SK-N-SH (cell line): ENCODE data around the gene USP17L15. TPM values are rescaled to one million over a fixed set of nuclear protein-coding genes. Genes with fewer than 3 reads are reported as not detected.
"Not testable (repeated sequence)": the region's sequence is repeated elsewhere in the genome, so short reads cannot be mapped to it uniquely, and the experiment has no call there.

ENCODE experiments used
- CTCF ChIA-PET: fragments of 300-600, 350-600 bp; formaldehyde crosslinking; extraction: SDS; loops from one replicate; lab custom pipeline; 2021; lab: Yijun Ruan, JAX
- POLR2A ChIA-PET: fragments of 350-600 bp; sonication (Branson Sonifier 250); formaldehyde crosslinking; extraction: SDS; loops from one replicate; lab custom pipeline; 2020; ENCODE audit warnings: antibody characterized with exemption, inconsistent platforms; lab: Yijun Ruan, JAX
- DNase-seq: peaks from one replicate; pipeline ENCODE4 v3.0.0; 2012
- H2AFZ ChIP-seq: fragments of 200-600 bp; sonication (generic); 2 replicates; pipeline ENCODE4 v1.8.1; 2016; ENCODE audit warnings: antibody characterized with exemption, mild to moderate bottlenecking, low read depth
- H3F3A ChIP-seq: fragments of 200-600 bp; sonication (generic); replicated peaks from 2 replicates; pipeline ENCODE3; 2016; ENCODE audit warnings: antibody characterized with exemption, mild to moderate bottlenecking; ENCODE audit not compliant: insufficient read depth
- H3K27ac ChIP-seq, 2 experiments: fragments of 200-500 bp in 1 of 2; fragments of 200-600 bp in 1 of 2; sonication (Bioruptor generic) in 1 of 2; sonication (generic), shearing (Covaris generic) in 1 of 2; 2 replicates each; pipeline versions ENCODE4 v1.5.1 to v1.6.1; 2014 to 2016; ENCODE audit warnings: low read depth in 2 of 2, inconsistent platforms in 1 of 2, low read length in 1 of 2, mild to moderate bottlenecking in 1 of 2, mixed read lengths in 1 of 2
- H3K27me3 ChIP-seq: fragments of 200-600 bp; sonication (generic), shearing (Covaris generic); 2 replicates; pipeline ENCODE4 v1.6.1; 2016; ENCODE audit warnings: mixed run types; ENCODE audit not compliant: insufficient read depth
- H3K36me3 ChIP-seq, 2 experiments: fragments of 200-500 bp in 1 of 2; fragments of 200-600 bp in 1 of 2; sonication (Bioruptor generic) in 1 of 2; sonication (generic) in 1 of 2; replicated peaks in 1 of 2; 2 replicates each; pipeline versions ENCODE3 to v1.5.1; 2014 to 2016; ENCODE audit warnings: low read length in 1 of 2, mild to moderate bottlenecking in 1 of 2; ENCODE audit not compliant: insufficient read depth in 2 of 2, control insufficient read depth in 1 of 2
- H3K4me1 ChIP-seq, 2 experiments: fragments of 200-500 bp in 1 of 2; fragments of 200-600 bp in 1 of 2; sonication (Bioruptor generic) in 1 of 2; sonication (generic), shearing (Covaris generic) in 1 of 2; 2 replicates each; pipeline versions ENCODE4 v1.5.1 to v1.6.1; 2014 to 2016; ENCODE audit warnings: low read depth in 1 of 2, low read length in 1 of 2, mixed run types in 1 of 2; ENCODE audit not compliant: insufficient read depth in 2 of 2, control insufficient read depth in 1 of 2
- H3K4me2 ChIP-seq: fragments of 200-600 bp; sonication (generic), shearing (Covaris generic); 2 replicates; pipeline ENCODE4 v1.6.1; 2017; ENCODE audit warnings: mixed run types
- H3K4me3 ChIP-seq, 2 experiments: fragments of 200-500 bp in 1 of 2; fragments of 200-600 bp in 1 of 2; sonication (Bioruptor generic) in 1 of 2; sonication (generic), shearing (Covaris generic) in 1 of 2; 2 replicates each; pipeline versions ENCODE4 v1.5.1 to v1.8.1; 2014 to 2016; ENCODE audit warnings: low read depth in 2 of 2, inconsistent platforms in 1 of 2, low read length in 1 of 2, mild to moderate bottlenecking in 1 of 2, mixed read lengths in 1 of 2, moderate library complexity in 1 of 2
- H3K79me2 ChIP-seq: fragments of 200-600 bp; sonication (generic); 2 replicates; pipeline ENCODE4 v1.8.1; 2017; ENCODE audit warnings: mild to moderate bottlenecking; ENCODE audit not compliant: insufficient read depth
- H3K9ac ChIP-seq: fragments of 200-600 bp; sonication (generic); 2 replicates; pipeline ENCODE4 v1.6.1; 2017; ENCODE audit warnings: mixed run types
- H3K9me2 ChIP-seq: fragments of 200-600 bp; sonication (generic); 2 replicates; pipeline ENCODE4 v1.6.1; 2017; ENCODE audit warnings: mixed run types
- H3K9me3 ChIP-seq: fragments of 200-600 bp; sonication (generic); 2 replicates; pipeline ENCODE4 v1.6.1; 2017; ENCODE audit warnings: mixed run types, mild to moderate bottlenecking, moderate library complexity
- H4K20me1 ChIP-seq: fragments of 200-600 bp; sonication (generic); 2 replicates; pipeline ENCODE4 v1.6.1; 2017; ENCODE audit warnings: mild to moderate bottlenecking, mixed run types; ENCODE audit not compliant: insufficient read depth
- WGBS: methylation state at CpG from one replicate; pipeline ENCODE4 v1.1.6; 2017; ENCODE audit warnings: low lambda C conversion rate; 5-methylcytosine and 5-hydroxymethylcytosine counted together
- polyA plus RNA-seq, 3 experiments: library from polyadenylated mRNA; depleted of rRNA; stranded (reverse); fragments of >200 nt; gene quantifications; 2 replicates each; pipeline ENCODE4 v1.2.3, GENCODE V29; 2012

The USP17L15 gene
- polyA plus RNA-seq (2012; rRNA removed): not detected in 2 replicates
- polyA plus RNA-seq (2012; cell fraction: cytosol; rRNA removed): not detected in 2 replicates
- polyA plus RNA-seq (2012; cell fraction: nucleus; rRNA removed): not detected in 2 replicates

- POLR2A ChIA-PET, H3K79me2 ChIP-seq, H3K36me3 ChIP-seq, H2AFZ ChIP-seq, H3K9ac ChIP-seq, H3K9me3 ChIP-seq, H3K27me3 ChIP-seq, CTCF ChIA-PET, H3K4me1 ChIP-seq, H4K20me1 ChIP-seq, H3K4me2 ChIP-seq, H3K9me2 ChIP-seq, H3K4me3 ChIP-seq, DNase-seq, H3F3A ChIP-seq, H3K27ac ChIP-seq: not testable (repeated sequence)
- no CpG with 5 or more reads among the region's 15 CpGs for WGBS
Measured at GRCh38 chr4:9234085-9234484, at the start of gene USP17L15. Gene USP17L15, plus strand, starts transcription at chr4:9234385. Its CDS starts 0 bp downstream, at chr4:9234385.

- DNase-seq, POLR2A ChIA-PET, H3F3A ChIP-seq, H3K4me2 ChIP-seq, H3K4me1 ChIP-seq, H3K9ac ChIP-seq, CTCF ChIA-PET, H3K36me3 ChIP-seq, H3K9me3 ChIP-seq, H3K27ac ChIP-seq, H4K20me1 ChIP-seq, H3K9me2 ChIP-seq, H3K4me3 ChIP-seq, H3K27me3 ChIP-seq, H3K79me2 ChIP-seq, H2AFZ ChIP-seq: not testable (repeated sequence)
- 13% methylated on average over 4 of the region's 13 CpGs for WGBS
Measured at GRCh38 chr4:9210357-9210756, 23.8 kb upstream of the USP17L15 start, which contains the start of gene USP17L10. Gene USP17L10, plus strand, starts transcription at chr4:9210657. Its CDS starts 0 bp downstream, at chr4:9210657.

- POLR2A ChIA-PET, H3K27ac ChIP-seq, H3K9ac ChIP-seq, CTCF ChIA-PET, H3K9me3 ChIP-seq, H3K36me3 ChIP-seq, H4K20me1 ChIP-seq, H3K9me2 ChIP-seq, DNase-seq, H3K4me2 ChIP-seq, H3K79me2 ChIP-seq, H2AFZ ChIP-seq, H3F3A ChIP-seq, H3K27me3 ChIP-seq, H3K4me1 ChIP-seq, H3K4me3 ChIP-seq: not testable (repeated sequence)
- WGBS: 28% methylated on average over 13 of the region's 14 CpGs
Measured at GRCh38 chr4:9214701-9215100, 19.5 kb upstream of the USP17L15 start.

GRCh38 chr4:9215105-9215504, 19.1 kb upstream of the USP17L15 start, which contains the start of gene USP17L11:
Gene USP17L11, plus strand, starts transcription at chr4:9215405. Its CDS starts 0 bp downstream, at chr4:9215405.
- H2AFZ ChIP-seq, H3K27me3 ChIP-seq, H3K9ac ChIP-seq, H3K4me2 ChIP-seq, H4K20me1 ChIP-seq, H3F3A ChIP-seq, H3K27ac ChIP-seq, H3K4me3 ChIP-seq, DNase-seq, H3K4me1 ChIP-seq, H3K9me3 ChIP-seq, POLR2A ChIA-PET, H3K79me2 ChIP-seq, CTCF ChIA-PET, H3K9me2 ChIP-seq, H3K36me3 ChIP-seq: not testable (repeated sequence)
- WGBS: no CpG with 5 or more reads among the region's 14 CpGs

- H3K9ac ChIP-seq, DNase-seq, H3K4me3 ChIP-seq, H3K9me3 ChIP-seq, CTCF ChIA-PET, H4K20me1 ChIP-seq, H3K36me3 ChIP-seq, H3K4me2 ChIP-seq, H3K9me2 ChIP-seq, H3K79me2 ChIP-seq, POLR2A ChIA-PET, H3F3A ChIP-seq, H3K4me1 ChIP-seq, H3K27ac ChIP-seq, H3K27me3 ChIP-seq, H2AFZ ChIP-seq: not testable (repeated sequence)
- WGBS: no CpG with 5 or more reads among the region's 13 CpGs
Measured at GRCh38 chr4:9219852-9220251, 14.3 kb upstream of the USP17L15 start, which contains the start of gene USP17L12. Gene USP17L12, plus strand, starts transcription at chr4:9220152. Its CDS starts 0 bp downstream, at chr4:9220152.

GRCh38 chr4:9224596-9224995, 9.6 kb upstream of the USP17L15 start, which contains the start of gene USP17L13:
Gene USP17L13, plus strand, starts transcription at chr4:9224896. Its CDS starts 0 bp downstream, at chr4:9224896.
- H3K9ac ChIP-seq, POLR2A ChIA-PET, H3K4me2 ChIP-seq, DNase-seq, H2AFZ ChIP-seq, H3K79me2 ChIP-seq, CTCF ChIA-PET, H4K20me1 ChIP-seq, H3K27me3 ChIP-seq, H3F3A ChIP-seq, H3K4me3 ChIP-seq, H3K4me1 ChIP-seq, H3K9me3 ChIP-seq, H3K36me3 ChIP-seq, H3K27ac ChIP-seq, H3K9me2 ChIP-seq: not testable (repeated sequence)
- WGBS: no CpG with 5 or more reads among the region's 14 CpGs
